ENCODE measurements around the gene CKAP4. TPM values are rescaled to one million over a fixed set of nuclear protein-coding genes. Genes with fewer than 3 reads are reported as not detected.

Gene CKAP4
- total and polyA plus RNA-seq, 10 of the 15 experiments (the other 5 are each of a cell fraction or from before 2014, with no cell fraction given), result 0.39 to 23.6 (median 11.1) TPM

DNA sequence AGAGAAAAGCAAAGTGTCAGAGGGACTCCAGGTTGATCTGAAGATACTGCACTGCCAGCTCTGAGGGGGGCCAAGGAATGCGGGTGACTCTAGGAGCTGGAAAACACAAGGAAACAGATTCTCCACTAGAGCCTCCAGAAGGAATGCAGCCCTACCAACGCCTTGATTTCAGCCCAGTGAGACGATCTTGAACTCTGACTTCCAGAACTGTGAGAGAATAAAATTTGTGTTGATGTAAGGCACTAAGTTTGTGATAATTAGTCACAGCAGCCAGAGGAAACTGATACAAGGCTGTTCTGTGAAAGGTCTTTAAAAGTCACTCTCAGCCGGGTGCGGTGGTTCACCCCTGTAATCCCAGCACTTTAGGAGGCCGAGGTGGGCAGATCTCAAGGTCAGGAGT lies 34.2 kb downstream of the CKAP4 start:
- intact Hi-C loops (cut with micrococcal nuclease; ENCODE audit: unreplicated experiment) (no loop called here), in situ Hi-C loops (cut with MboI) (no loop called here)
- WGBS (ENCODE audit: insufficient coverage, insufficient replicate concordance, low lambda C conversion rate, missing lambda C conversion rate), result 52% methylated on average over 6 of the region's 6 CpGs
- H3K4me3 ChIP-seq, result no peak overlapping the region
- POLR2A ChIA-PET, result no interaction called here
- no peaks in the 10 kb centered on the region for H4K20me1 ChIP-seq (ENCODE audit: control insufficient read depth, insufficient read depth)
- CTCF ChIA-PET, result no interaction called here
- no TSS peak for BruUV-seq (replicated peaks)
- DNase-seq (ENCODE audit: low read depth, low spot score), result no peak
- H3K79me2 ChIP-seq (ENCODE audit: control insufficient read depth, insufficient read depth, low read length), result no peaks in the 10 kb centered on the region
- no peak overlapping the region for H2AFZ ChIP-seq (ENCODE audit: control insufficient read depth, low read depth, low read length)
- no peak overlapping the region for H3K4me2 ChIP-seq (ENCODE audit: control insufficient read depth, insufficient read depth)
- no peaks in the 10 kb centered on the region; a peak in 2 of 4 replicates for H3K27me3 ChIP-seq (replicated peaks in 1 of 2; ENCODE audit: control insufficient read depth in 2 of 2, insufficient read depth in 2 of 2, low read length in 1 of 2)
- FAIRE-seq, result no peak
- H3K27ac ChIP-seq (ENCODE audit: control insufficient read depth, insufficient read depth), result no peak overlapping the region
- no peaks in the 10 kb centered on the region for H3K4me1 ChIP-seq (ENCODE audit: control insufficient read depth, insufficient read depth, low read length)
- RAD21 ChIA-PET (ENCODE audit: unreplicated experiment), result no interaction called here
- no peak for ATAC-seq
- no peak overlapping the region for H3K9ac ChIP-seq (ENCODE audit: control insufficient read depth, insufficient read depth, low read length)
- no peaks in the 10 kb centered on the region for H3K9me3 ChIP-seq (replicated peaks; ENCODE audit: control insufficient read depth, insufficient read depth, low read length)
- SMC1A ChIA-PET (ENCODE audit: uncharacterized antibody, unreplicated experiment), result interaction anchor here (1.3 kb wide), 1 partner anchor 9 kb away, joined by 3 read pairs; no protein-coding TSS in a partner anchor
- no peak for TF ChIP-seq PAX8 (IDR thresholded peaks at IDR 0.05)
- TF ChIP-seq, protein P1, sequence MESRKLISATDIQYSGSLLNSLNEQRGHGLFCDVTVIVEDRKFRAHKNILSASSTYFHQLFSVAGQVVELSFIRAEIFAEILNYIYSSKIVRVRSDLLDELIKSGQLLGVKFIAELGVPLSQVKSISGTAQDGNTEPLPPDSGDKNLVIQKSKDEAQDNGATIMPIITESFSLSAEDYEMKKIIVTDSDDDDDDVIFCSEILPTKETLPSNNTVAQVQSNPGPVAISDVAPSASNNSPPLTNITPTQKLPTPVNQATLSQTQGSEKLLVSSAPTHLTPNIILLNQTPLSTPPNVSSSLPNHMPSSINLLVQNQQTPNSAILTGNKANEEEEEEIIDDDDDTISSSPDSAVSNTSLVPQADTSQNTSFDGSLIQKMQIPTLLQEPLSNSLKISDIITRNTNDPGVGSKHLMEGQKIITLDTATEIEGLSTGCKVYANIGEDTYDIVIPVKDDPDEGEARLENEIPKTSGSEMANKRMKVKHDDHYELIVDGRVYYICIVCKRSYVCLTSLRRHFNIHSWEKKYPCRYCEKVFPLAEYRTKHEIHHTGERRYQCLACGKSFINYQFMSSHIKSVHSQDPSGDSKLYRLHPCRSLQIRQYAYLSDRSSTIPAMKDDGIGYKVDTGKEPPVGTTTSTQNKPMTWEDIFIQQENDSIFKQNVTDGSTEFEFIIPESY (IDR thresholded peaks at IDR 0.05), result no peak
- no peak for TF ChIP-seq SRF (IDR thresholded peaks at IDR 0.05; ENCODE audit: low read depth in 2 of 2, low read length in 2 of 2)
- no peak for TF ChIP-seq CTCF (IDR thresholded peaks at IDR 0.05 in 2 of 3, conservative IDR thresholded peaks at IDR 0.05 in 1 of 3; ENCODE audit: control insufficient read depth in 2 of 3, extremely low read depth in 1 of 3, insufficient read depth in 1 of 3, low read depth in 3 of 3, low read length in 3 of 3)
- TF ChIP-seq ZNF207 (IDR thresholded peaks at IDR 0.05; ENCODE audit: borderline replicate concordance), result no peak
- TF ChIP-seq STAT1 (conservative IDR thresholded peaks at IDR 0.05), result no peak
- no peak for TF ChIP-seq IKZF2 (IDR thresholded peaks at IDR 0.05)
- TF ChIP-seq ESRRA (IDR thresholded peaks at IDR 0.05; ENCODE audit: low read length), result no peak
- no peak for TF ChIP-seq PBX3 (IDR thresholded peaks at IDR 0.05; ENCODE audit: insufficient replicate concordance, low read depth, low read length)
- no peak for TF ChIP-seq STAT3 (IDR thresholded peaks at IDR 0.05; ENCODE audit: low read depth, low read length)
- TF ChIP-seq RUNX3 (IDR thresholded peaks at IDR 0.05; ENCODE audit: low read length), result no peak
- TF ChIP-seq FOS (IDR thresholded peaks at IDR 0.05; ENCODE audit: borderline replicate concordance, extremely low read depth, insufficient read length), result no peak
- TF ChIP-seq LARP7 (IDR thresholded peaks at IDR 0.05), result no peak
- TF ChIP-seq SMAD5 (IDR thresholded peaks at IDR 0.05; ENCODE audit: low read depth), result no peak
- TF ChIP-seq CHD2 (IDR thresholded peaks at IDR 0.05; ENCODE audit: borderline replicate concordance, low read depth, low read length), result no peak
- no peaks in the 10 kb centered on the region for H3K36me3 ChIP-seq (ENCODE audit: control insufficient read depth in 2 of 2, insufficient read depth in 2 of 2, low read length in 1 of 2)
